GM23248 (cell line): ENCODE measurements around the gene CCDC97. TPM values are rescaled to one million over a fixed set of nuclear protein-coding genes. Genes with fewer than 3 reads are reported as not detected.

ENCODE experiments used
- DNase-seq: peaks from one replicate; pipeline ENCODE4 v3.0.0-alpha.2; 2015
- H2AFZ ChIP-seq: fragments of 200-600 bp; sonication (generic); 2 replicates; pipeline ENCODE4 v1.6.1; 2016; ENCODE audit warnings: antibody characterized with exemption
- H3F3A ChIP-seq: fragments of 200-600 bp; sonication (generic); 2 replicates; pipeline ENCODE4 v1.6.1; 2016; ENCODE audit warnings: mild to moderate bottlenecking, antibody characterized with exemption, mixed run types; ENCODE audit not compliant: insufficient read depth
- H3K27ac ChIP-seq: fragments of 200-600 bp; sonication (generic); 2 replicates; pipeline ENCODE4 v1.5.1; 2016; ENCODE audit warnings: mild to moderate bottlenecking
- H3K27me3 ChIP-seq: fragments of 200-600 bp; sonication (generic); replicated peaks from 2 replicates; pipeline ENCODE4 v1.6.1; 2016; ENCODE audit warnings: mild to moderate bottlenecking; ENCODE audit not compliant: insufficient read depth
- H3K36me3 ChIP-seq: fragments of 200-600 bp; sonication (generic); 2 replicates; pipeline ENCODE4 v1.6.1; 2016; ENCODE audit warnings: low read depth, mild to moderate bottlenecking
- H3K4me1 ChIP-seq: fragments of 200-600 bp; sonication (generic); 2 replicates; pipeline ENCODE4 v1.6.1; 2016; ENCODE audit warnings: mild to moderate bottlenecking; ENCODE audit not compliant: insufficient read depth
- H3K4me2 ChIP-seq: fragments of 200-600 bp; sonication (generic); one replicate; pipeline ENCODE4 v1.6.1; 2016; ENCODE audit warnings: mild to moderate bottlenecking; ENCODE audit not compliant: unreplicated experiment
- H3K4me3 ChIP-seq: fragments of 200-600 bp; sonication (generic); 2 replicates; pipeline ENCODE4 v1.5.1; 2016; ENCODE audit warnings: mild to moderate bottlenecking
- H3K79me2 ChIP-seq: fragments of 200-600 bp; sonication (generic); 2 replicates; pipeline ENCODE4 v1.6.1; 2016; ENCODE audit warnings: mild to moderate bottlenecking; ENCODE audit not compliant: insufficient read depth
- H3K9ac ChIP-seq: fragments of 200-600 bp; sonication (generic); 2 replicates; pipeline ENCODE4 v1.6.1; 2016; ENCODE audit warnings: mild to moderate bottlenecking
- H3K9me2 ChIP-seq: fragments of 200-600 bp; sonication (generic); 2 replicates; pipeline ENCODE4 v1.6.1; 2016; ENCODE audit warnings: mixed run types, mild to moderate bottlenecking, moderate library complexity; ENCODE audit not compliant: insufficient read depth
- H3K9me3 ChIP-seq: fragments of 200-600 bp; sonication (generic); one replicate; pipeline ENCODE4 v1.6.1; 2017; ENCODE audit warnings: low read depth
- H4K20me1 ChIP-seq: fragments of 200-600 bp; sonication (generic); 2 replicates; pipeline ENCODE4 v1.6.0; 2016; ENCODE audit not compliant: insufficient read depth
- EZH2 ChIP-seq: fragments of 200-600 bp; sonication (generic); IDR thresholded peaks from 2 replicates; pipeline ENCODE4 v1.6.1; 2018; ENCODE audit warnings: antibody characterized with exemption, mild to moderate bottlenecking; ENCODE audit not compliant: insufficient read depth, poor library complexity, severe bottlenecking
- EZH2phosphoT487 ChIP-seq: fragments of 200-600 bp; sonication (generic); IDR thresholded peaks from 2 replicates; pipeline ENCODE4 v1.6.1; 2018; ENCODE audit warnings: antibody characterized with exemption, moderate library complexity, mild to moderate bottlenecking, low read depth; ENCODE audit not compliant: insufficient read depth
- WGBS, 2 experiments: methylation state at CpG; one replicate each; pipeline ENCODE4 v1.1.6; 2015 to 2017; ENCODE audit warnings: low lambda C conversion rate in 2 of 2, low coverage in 1 of 2; ENCODE audit errors: missing lambda C conversion rate in 2 of 2; 5-methylcytosine and 5-hydroxymethylcytosine counted together
- in situ Hi-C: fragments of 300-500 bp; cut with MboI; formaldehyde crosslinking; loops from 2 replicates; pipeline ENCODE4 v1.15.0; 2020
- polyA plus RNA-seq: library from polyadenylated mRNA; unstranded; fragments of >200 nt; fragmentation: Nextera tagmentation; extraction: Ambion mirVana; gene quantifications from 2 replicates; pipeline ENCODE4 v1.2.1, GENCODE V29; 2016
- total RNA-seq: library from RNA; depleted of rRNA; stranded (reverse); fragments of >200 nt; shearing (Covaris generic); gene quantifications from 2 replicates; pipeline ENCODE4 v1.2.3, GENCODE V29; 2014

Gene CCDC97
- total and polyA plus RNA-seq, 2 experiments from 2014 or later, result 5.2 to 12.3 TPM

- in situ Hi-C loops, result no loop called here
- H3K27ac ChIP-seq, result peak overlapping the region; percentile 88
These were observed 13.5 kb upstream of the CCDC97 start for GRCh38 chr19:41296433-41296871.

GRCh38 chr19:41297628-41298347 is 12.2 kb upstream of the CCDC97 start:
- Histone ChIP-seq H3K27me3 (no peaks in the 10 kb centered on the region), H3K4me1 (peaks cover 26% of the 10 kb centered on the region), H3K27ac (peak overlapping the region; percentile 88), H3K9ac (peak overlapping the region; percentile 78), H3K9me2 (no peaks in the 10 kb centered on the region), H3F3A (peaks cover 60% of the 10 kb centered on the region), H3K36me3 (peaks cover 67% of the 10 kb centered on the region), H3K79me2 (peaks cover 44% of the 10 kb centered on the region), H3K4me2 (no peak overlapping the region), H3K4me3 (no peak overlapping the region), H2AFZ (no peak overlapping the region), H3K9me3 (no peaks in the 10 kb centered on the region), H4K20me1 (no peaks in the 10 kb centered on the region)
- TF ChIP-seq EZH2 (no peak), EZH2phosphoT487 (no peak)
- DNase-seq, result peak; percentile 23
- WGBS, 2 experiments, result 52 to 53% methylated on average over 7 of the region's 7 CpGs
- in situ Hi-C loops, result no loop called here

More at GRCh38 chr19:41296433-41296871, 13.5 kb upstream of the CCDC97 start:
- no peak for DNase-seq
- TF ChIP-seq EZH2phosphoT487 (no peak), EZH2 (no peak)
- peaks cover 73% of the 10 kb centered on the region for H3K36me3 ChIP-seq
- no peaks in the 10 kb centered on the region for H3K27me3 ChIP-seq
- H2AFZ ChIP-seq, result no peak overlapping the region
- H3K9me3 ChIP-seq, result no peaks in the 10 kb centered on the region
- no peak overlapping the region for H3K4me2 ChIP-seq
- H3K9ac ChIP-seq, result peak overlapping the region; percentile 14; the same call in 1 of the 2 replicates
- no peak overlapping the region for H3K4me3 ChIP-seq
- WGBS, 2 experiments, result 98% methylated on average over 2 of the region's 2 CpGs
- H3F3A ChIP-seq, result peaks cover 61% of the 10 kb centered on the region
- no peaks in the 10 kb centered on the region for H3K9me2 ChIP-seq
- no peaks in the 10 kb centered on the region for H4K20me1 ChIP-seq
- H3K79me2 ChIP-seq, result peaks cover 57% of the 10 kb centered on the region
- H3K4me1 ChIP-seq, result peaks cover 26% of the 10 kb centered on the region

- H3K9me3 ChIP-seq, result no peaks in the 10 kb centered on the region
- H4K20me1 ChIP-seq, result no peaks in the 10 kb centered on the region
- peaks cover 61% of the 10 kb centered on the region for H3K36me3 ChIP-seq
- peak overlapping the region; percentile 78 for H3K9ac ChIP-seq
- no peaks in the 10 kb centered on the region for H3K27me3 ChIP-seq
- 23% methylated on average over 4 of the region's 4 CpGs for WGBS, 2 experiments
- peaks cover 38% of the 10 kb centered on the region for H3K79me2 ChIP-seq
- H3K4me1 ChIP-seq, result peaks cover 26% of the 10 kb centered on the region
- H3K4me2 ChIP-seq, result no peak overlapping the region
- TF ChIP-seq EZH2phosphoT487, result no peak
- no peak for TF ChIP-seq EZH2
- peaks cover 53% of the 10 kb centered on the region for H3F3A ChIP-seq
- in situ Hi-C loops, result no loop called here
- H3K27ac ChIP-seq, result peak overlapping the region; percentile 88
- H3K4me3 ChIP-seq, result no peak overlapping the region
- peak; percentile 94 for DNase-seq
- H3K9me2 ChIP-seq, result no peaks in the 10 kb centered on the region
- H2AFZ ChIP-seq, result no peak overlapping the region
These were observed 11.5 kb upstream of the CCDC97 start for GRCh38 chr19:41298348-41298964.

- H3K9me3 ChIP-seq, result no peaks in the 10 kb centered on the region
- H3K4me3 ChIP-seq, result no peak overlapping the region
- H3K36me3 ChIP-seq, result peaks cover 61% of the 10 kb centered on the region
- in situ Hi-C loops, result no loop called here
- H3K27me3 ChIP-seq, result no peaks in the 10 kb centered on the region
- H2AFZ ChIP-seq, result no peak overlapping the region
- H3K9ac ChIP-seq, result peak overlapping the region; percentile 78
- H3K4me2 ChIP-seq, result no peak overlapping the region
- no peaks in the 10 kb centered on the region for H4K20me1 ChIP-seq
- TF ChIP-seq EZH2 (no peak), EZH2phosphoT487 (no peak)
- H3K79me2 ChIP-seq, result peaks cover 30% of the 10 kb centered on the region
- WGBS, 2 experiments, result 24 to 25% methylated on average over 9 to 10 of the region's 10 CpGs
- H3K27ac ChIP-seq, result peak overlapping the region; percentile 88
- H3F3A ChIP-seq, result peaks cover 49% of the 10 kb centered on the region
- DNase-seq, result peak; percentile 62
- H3K4me1 ChIP-seq, result peaks cover 26% of the 10 kb centered on the region
- no peaks in the 10 kb centered on the region for H3K9me2 ChIP-seq
These were observed 10.8 kb upstream of the CCDC97 start for GRCh38 chr19:41299046-41299754.
